GM12892 (cell line): ENCODE measurements around the gene CCR4.

ENCODE experiments used
- POLR2A ChIP-seq: IDR thresholded peaks from 2 replicates; pipeline ENCODE4 v1.6.1; 2011; ENCODE audit warnings: low read depth, low read length, control low read depth
- TAF1 ChIP-seq: IDR thresholded peaks from 2 replicates; pipeline ENCODE4 v1.6.1; 2011; ENCODE audit warnings: low read depth, mild to moderate bottlenecking, control low read depth, low read length, borderline replicate concordance

DNA sequence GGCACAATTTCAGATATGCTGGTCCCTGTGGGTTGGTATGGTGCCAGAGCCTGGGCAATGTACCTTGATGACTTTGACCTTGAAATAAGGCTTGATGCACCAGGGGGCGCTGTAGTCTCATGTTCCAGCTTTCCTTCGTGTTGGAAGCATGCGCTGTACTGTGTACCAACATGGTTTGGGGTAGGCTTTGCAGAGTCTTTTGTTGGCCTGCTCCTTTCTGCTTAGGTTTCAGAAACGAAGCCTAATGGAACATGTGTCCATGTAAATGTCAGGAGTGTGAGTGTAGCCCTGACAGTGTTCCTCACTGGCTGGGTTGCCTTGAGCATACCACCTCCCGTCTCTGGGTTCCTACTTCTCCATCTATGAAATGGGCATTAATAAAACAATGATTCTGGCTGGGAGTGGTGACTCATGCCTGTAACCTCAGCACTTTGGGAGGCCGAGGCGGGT is 3.6 kb upstream of the CCR4 start:
- TF ChIP-seq POLR2A (no peak), TAF1 (no peak)
